Muscle of back (tissue), 11 donors: ENCODE measurements around the gene GIPC2. TPM values are rescaled to one million over a fixed set of nuclear protein-coding genes. Genes with fewer than 3 reads are reported as not detected.
"Not testable (repeated sequence)": the region's sequence is repeated elsewhere in the genome, so short reads cannot be mapped to it uniquely, and the experiment has no call there.

Experiments
- DNase-seq, 3 donors: peaks; one replicate each; pipeline versions ENCODE4 v3.0.0 to v3.0.0-alpha.2; 2013
- polyA plus RNA-seq, 10 donors: library from polyadenylated mRNA; unstranded; fragments of 120-200 nt; gene quantifications; one replicate each; pipeline ENCODE4 v1.2.1, GENCODE V29; 2013; ENCODE audit not compliant: insufficient read length in 10 of 10

The GIPC2 gene
- polyA plus RNA-seq, 10 donors = 0.85 to 2.2 (median 1.3) TPM

- not testable (repeated sequence) for DNase-seq
These were observed 19.1 kb downstream of the GIPC2 start for GRCh38 chr1:78064886-78065285.

- no peak for DNase-seq
These were observed 23.0 kb downstream of the GIPC2 start for GRCh38 chr1:78068681-78069283.

GRCh38 chr1:78069784-78070183 lies 24.0 kb downstream of the GIPC2 start:
- no peak for DNase-seq

GRCh38 chr1:78070210-78070609 lies 24.4 kb downstream of the GIPC2 start:
- DNase-seq = no peak

- DNase-seq = peak in 1 of 3 donors; percentile 75
These were observed 25.0 kb downstream of the GIPC2 start for GRCh38 chr1:78070758-78071157.

- no peak for DNase-seq
These were observed 25.9 kb downstream of the GIPC2 start for GRCh38 chr1:78071696-78072095.

- DNase-seq = no peak
These were observed 26.4 kb downstream of the GIPC2 start for GRCh38 chr1:78072216-78072615.

- DNase-seq = no peak
These were observed 27.7 kb downstream of the GIPC2 start for GRCh38 chr1:78073441-78073840.

GRCh38 chr1:78075621-78076020 lies 29.9 kb downstream of the GIPC2 start:
- no peak for DNase-seq

- no peak for DNase-seq
These were observed 32.6 kb downstream of the GIPC2 start for GRCh38 chr1:78078358-78078757.

GRCh38 chr1:78079580-78079979 lies 33.8 kb downstream of the GIPC2 start:
- DNase-seq = no peak

- no peak for DNase-seq
These were observed 35.0 kb downstream of the GIPC2 start for GRCh38 chr1:78080767-78081166.

GRCh38 chr1:78081980-78082860 lies 36.5 kb downstream of the GIPC2 start:
- DNase-seq = peak; percentile 22 to 56 (median 24)

- DNase-seq = not testable (repeated sequence)
These were observed 38.9 kb downstream of the GIPC2 start for GRCh38 chr1:78084639-78085038.

- no peak for DNase-seq
These were observed 40.9 kb downstream of the GIPC2 start for GRCh38 chr1:78086697-78087096.

- no peak for DNase-seq
These were observed 42.2 kb downstream of the GIPC2 start for GRCh38 chr1:78088015-78088414.

- DNase-seq = no peak
These were observed 42.7 kb downstream of the GIPC2 start for GRCh38 chr1:78088486-78088885.

- no peak for DNase-seq
These were observed 43.2 kb downstream of the GIPC2 start for GRCh38 chr1:78089010-78089409.

- no peak for DNase-seq
These were observed 44.8 kb downstream of the GIPC2 start for GRCh38 chr1:78090472-78091133.

GRCh38 chr1:78091215-78091813 lies 45.5 kb downstream of the GIPC2 start:
- no peak for DNase-seq

GRCh38 chr1:78091886-78092285 lies 46.1 kb downstream of the GIPC2 start:
- DNase-seq = no peak

GRCh38 chr1:78092643-78093042 lies 46.9 kb downstream of the GIPC2 start:
- DNase-seq = no peak
